Loucy (cell line): ENCODE results near the gene PUDP.

ENCODE experiments used
- H2AFZ ChIP-seq: fragments of 200-600 bp; sonication (generic); 2 replicates; pipeline ENCODE4 v1.6.0; 2016; ENCODE audit warnings: antibody characterized with exemption, mild to moderate bottlenecking, low read length, moderate library complexity
- H3F3A ChIP-seq: fragments of 200-600 bp; 2 replicates; pipeline ENCODE4 v1.6.0; 2016; ENCODE audit warnings: antibody characterized with exemption, low read depth, mild to moderate bottlenecking
- H3K27me3 ChIP-seq: fragments of 200-600 bp; sonication (generic); 2 replicates; pipeline ENCODE4 v1.6.1; 2014; ENCODE audit warnings: low read length, mild to moderate bottlenecking; ENCODE audit not compliant: insufficient read depth, poor library complexity, severe bottlenecking
- H3K36me3 ChIP-seq: fragments of 200-600 bp; sonication (generic); 2 replicates; pipeline ENCODE4 v1.6.1; 2016; ENCODE audit warnings: low read length; ENCODE audit not compliant: insufficient read depth
- H3K4me1 ChIP-seq: fragments of 200-600 bp; sonication (generic); 2 replicates; pipeline ENCODE4 v1.5.1; 2014; ENCODE audit warnings: low read length, mild to moderate bottlenecking; ENCODE audit not compliant: insufficient read depth, poor library complexity, severe bottlenecking
- H3K4me2 ChIP-seq: fragments of 200-600 bp; sonication (generic); 2 replicates; pipeline ENCODE4 v1.6.0; 2014; ENCODE audit warnings: antibody characterized with exemption, low read length, low read depth, mild to moderate bottlenecking; ENCODE audit not compliant: poor library complexity, severe bottlenecking
- H3K4me3 ChIP-seq: fragments of 200-600 bp; sonication (generic); 2 replicates; pipeline ENCODE4 v1.5.1; 2014; ENCODE audit warnings: low read length, mild to moderate bottlenecking, mixed read lengths; ENCODE audit not compliant: poor library complexity, severe bottlenecking
- H3K79me2 ChIP-seq: fragments of 200-600 bp; sonication (generic); 2 replicates; pipeline ENCODE4 v1.6.1; 2014; ENCODE audit warnings: low read length; ENCODE audit not compliant: insufficient read depth
- H3K9ac ChIP-seq: fragments of 200-600 bp; sonication (generic); 2 replicates; pipeline ENCODE4 v1.6.0; 2014; ENCODE audit warnings: mild to moderate bottlenecking, low read depth, low read length, moderate library complexity; ENCODE audit not compliant: poor library complexity, severe bottlenecking
- H3K9me2 ChIP-seq: fragments of 200-600 bp; sonication (generic); replicated peaks from 2 replicates; pipeline ENCODE4 v1.6.1; 2016; ENCODE audit warnings: low read depth, low read length, mixed read lengths
- H3K9me3 ChIP-seq: fragments of 200-600 bp; sonication (generic); 2 replicates; pipeline ENCODE4 v1.6.1; 2014; ENCODE audit warnings: mild to moderate bottlenecking, antibody characterized with exemption, low read length, low read depth; ENCODE audit not compliant: insufficient read depth
- H4K20me1 ChIP-seq: fragments of 200-600 bp; sonication (generic); 2 replicates; pipeline ENCODE4 v1.6.0; 2014; ENCODE audit warnings: antibody characterized with exemption, low read length, mild to moderate bottlenecking; ENCODE audit not compliant: insufficient read depth, poor library complexity, severe bottlenecking
- CTCF ChIP-seq: fragments of 200-600 bp; sonication (generic); conservative IDR thresholded peaks from 2 replicates; pipeline ENCODE4 v1.5.1; 2014; ENCODE audit warnings: mild to moderate bottlenecking, antibody characterized with exemption, low read length
- EZH2phosphoT487 ChIP-seq: fragments of 200-600 bp; IDR thresholded peaks from 2 replicates; pipeline ENCODE4 v1.6.1; 2018; ENCODE audit warnings: antibody characterized with exemption, mild to moderate bottlenecking, moderate library complexity, borderline replicate concordance

The PUDP gene

GRCh38 chrX:7143941-7144525 lies 3.9 kb downstream of the PUDP start:
- no peak overlapping the region for H3K4me3 ChIP-seq
- H3K79me2 ChIP-seq: peaks cover 53% of the 10 kb centered on the region
- H3K4me2 ChIP-seq: no peak overlapping the region
- H2AFZ ChIP-seq: no peak overlapping the region
- H4K20me1 ChIP-seq: peaks cover 4% of the 10 kb centered on the region
- H3K9ac ChIP-seq: no peak overlapping the region
- H3K4me1 ChIP-seq: peaks cover 31% of the 10 kb centered on the region
- no peaks in the 10 kb centered on the region for H3K9me2 ChIP-seq
- H3F3A ChIP-seq: no peaks in the 10 kb centered on the region
- H3K9me3 ChIP-seq: no peaks in the 10 kb centered on the region
- no peaks in the 10 kb centered on the region for H3K27me3 ChIP-seq
- no peaks in the 10 kb centered on the region for H3K36me3 ChIP-seq
- TF ChIP-seq CTCF (no peak), EZH2phosphoT487 (no peak)

- no peak for TF ChIP-seq CTCF
- TF ChIP-seq EZH2phosphoT487: no peak
- no peak overlapping the region for H3K4me2 ChIP-seq
Measured at GRCh38 chrX:7143076-7143475, 4.9 kb downstream of the PUDP start.

GRCh38 chrX:7139202-7140081 lies 8.5 kb downstream of the PUDP start:
- Histone ChIP-seq H3K4me3 (no peak overlapping the region), H2AFZ (no peak overlapping the region), H3K9me2 (no peaks in the 10 kb centered on the region), H3K9me3 (no peaks in the 10 kb centered on the region), H4K20me1 (no peaks in the 10 kb centered on the region), H3K79me2 (peaks cover 29% of the 10 kb centered on the region; the same call in 1 of the 2 replicates), H3K4me1 (peaks cover 12% of the 10 kb centered on the region), H3K27me3 (no peaks in the 10 kb centered on the region), H3K36me3 (no peaks in the 10 kb centered on the region), H3F3A (no peaks in the 10 kb centered on the region), H3K4me2 (no peak overlapping the region), H3K9ac (no peak overlapping the region)
- no peak for TF ChIP-seq CTCF
- no peak for TF ChIP-seq EZH2phosphoT487

More at GRCh38 chrX:7143076-7143475, 4.9 kb downstream of the PUDP start:
- Histone ChIP-seq H3F3A (no peaks in the 10 kb centered on the region), H3K4me3 (no peak overlapping the region), H3K9me2 (no peaks in the 10 kb centered on the region), H3K36me3 (no peaks in the 10 kb centered on the region), H2AFZ (no peak overlapping the region), H3K9me3 (no peaks in the 10 kb centered on the region), H3K79me2 (peaks cover 44% of the 10 kb centered on the region), H4K20me1 (no peaks in the 10 kb centered on the region), H3K9ac (no peak overlapping the region), H3K4me1 (peaks cover 31% of the 10 kb centered on the region), H3K27me3 (no peaks in the 10 kb centered on the region)
